ENCODE measurements around the gene B3GALNT1.
A peak's percentile ranks its signal among the peaks of the same experiment; 100 is the strongest.

Gene B3GALNT1, protein sequence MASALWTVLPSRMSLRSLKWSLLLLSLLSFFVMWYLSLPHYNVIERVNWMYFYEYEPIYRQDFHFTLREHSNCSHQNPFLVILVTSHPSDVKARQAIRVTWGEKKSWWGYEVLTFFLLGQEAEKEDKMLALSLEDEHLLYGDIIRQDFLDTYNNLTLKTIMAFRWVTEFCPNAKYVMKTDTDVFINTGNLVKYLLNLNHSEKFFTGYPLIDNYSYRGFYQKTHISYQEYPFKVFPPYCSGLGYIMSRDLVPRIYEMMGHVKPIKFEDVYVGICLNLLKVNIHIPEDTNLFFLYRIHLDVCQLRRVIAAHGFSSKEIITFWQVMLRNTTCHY

DNA sequence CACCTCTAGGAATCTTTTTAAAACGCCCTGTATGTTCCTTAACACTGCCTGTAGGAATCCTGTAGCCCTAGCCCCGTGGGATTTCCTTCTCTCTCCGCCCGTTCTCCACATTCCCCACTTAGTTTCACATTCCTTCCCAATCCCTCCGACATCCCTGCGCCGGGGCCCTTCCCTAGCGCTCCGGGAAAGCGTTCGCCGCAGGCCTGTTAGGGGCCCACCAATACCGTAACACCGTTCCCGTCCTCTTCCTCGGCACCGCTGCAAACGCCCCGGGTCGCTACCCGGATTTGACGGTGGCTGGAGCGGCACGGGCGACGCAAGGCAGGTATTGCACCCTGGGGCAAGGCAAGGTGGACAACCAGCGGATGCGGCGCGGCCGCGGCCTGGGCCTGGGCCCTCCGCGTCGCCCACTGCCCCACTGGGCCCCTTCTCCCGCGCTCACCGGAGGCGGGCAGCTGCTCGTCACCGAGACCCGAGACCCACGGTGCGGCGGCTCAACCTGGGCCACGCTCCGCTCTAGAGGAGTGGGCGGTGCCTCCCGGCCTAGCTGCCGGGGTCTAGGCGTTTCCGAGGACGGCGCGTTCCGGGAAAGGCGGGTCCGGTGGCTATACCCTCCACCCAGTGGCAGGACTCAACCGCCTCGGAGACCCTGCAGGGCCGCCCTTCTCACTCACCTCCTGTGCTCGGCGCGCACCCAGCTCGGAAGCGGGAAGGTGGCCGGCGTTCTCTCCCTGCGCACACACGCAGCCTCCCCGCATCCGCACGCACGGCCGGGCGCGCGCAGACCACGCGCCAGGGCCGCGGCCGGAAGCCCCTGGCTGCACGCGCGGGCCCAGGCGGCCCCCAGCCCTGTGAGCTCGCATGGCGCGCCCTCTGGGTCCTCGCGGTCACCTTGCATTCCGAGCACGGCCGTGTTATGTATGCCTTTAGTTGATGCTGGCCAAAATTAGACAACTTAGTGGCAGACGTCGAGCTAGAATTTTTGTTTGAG is at the start of gene B3GALNT1:
B3GALNT1 (minus strand) TSS at position 789 of the 991 bp plus-strand sequence. CDS start 18,595 bp downstream, outside the sequence.
- DNase-seq (ENCODE audit: low read depth in 2 of 2) = peak in 1 of 2 donors; percentile 15

- DNase-seq (ENCODE audit: low read depth in 2 of 2) = no peak
Observed at GRCh38 chr3:161153480-161153879, 48.3 kb upstream of the B3GALNT1 start.

DNA sequence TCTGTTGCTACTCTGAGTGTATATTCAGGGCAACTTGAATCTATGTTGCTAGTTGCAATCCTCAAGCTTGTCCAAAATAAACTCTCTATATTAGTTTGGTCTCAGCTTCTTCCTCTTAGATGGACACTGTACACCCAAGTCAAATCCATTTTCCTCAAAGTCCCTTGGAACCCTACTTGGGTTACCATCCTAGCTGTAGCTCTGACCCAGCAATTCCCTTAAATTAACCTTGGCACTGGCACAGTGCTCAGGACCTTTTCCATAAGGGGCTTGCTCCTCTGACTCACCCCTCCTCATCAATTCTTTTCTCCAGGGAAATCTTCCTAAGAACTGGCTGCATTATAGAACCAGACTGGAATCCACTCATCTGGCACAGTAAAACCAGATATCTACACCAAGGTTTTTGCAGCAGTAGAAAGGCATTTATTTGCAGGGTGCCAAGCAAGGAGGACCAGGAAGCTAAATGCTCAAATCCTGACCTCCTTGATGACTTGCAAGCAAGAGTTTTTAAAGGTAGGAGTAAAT is 44.9 kb upstream of the B3GALNT1 start:
- DNase-seq (ENCODE audit: low read depth in 2 of 2) = no peak

DNA sequence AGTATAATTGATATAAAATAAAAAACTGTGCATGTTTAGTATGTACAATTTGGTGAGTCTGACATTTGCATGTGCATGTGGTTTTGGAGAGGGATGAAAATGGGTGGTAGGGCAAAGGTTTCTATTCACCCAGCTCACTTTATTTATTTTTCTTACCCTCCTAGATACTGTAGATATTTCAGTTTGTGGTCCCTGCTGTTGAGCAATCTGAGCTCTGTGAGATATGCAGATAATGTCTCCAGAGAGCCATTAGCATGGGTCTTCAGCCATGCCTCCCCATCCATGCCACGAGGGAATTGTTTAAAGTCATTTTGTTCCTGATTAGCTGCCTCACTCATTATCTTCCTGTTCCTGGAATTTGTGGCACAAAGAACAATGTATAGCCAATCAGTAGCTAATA is 44.4 kb upstream of the B3GALNT1 start:
- DNase-seq (ENCODE audit: low read depth in 2 of 2) = no peak

DNA sequence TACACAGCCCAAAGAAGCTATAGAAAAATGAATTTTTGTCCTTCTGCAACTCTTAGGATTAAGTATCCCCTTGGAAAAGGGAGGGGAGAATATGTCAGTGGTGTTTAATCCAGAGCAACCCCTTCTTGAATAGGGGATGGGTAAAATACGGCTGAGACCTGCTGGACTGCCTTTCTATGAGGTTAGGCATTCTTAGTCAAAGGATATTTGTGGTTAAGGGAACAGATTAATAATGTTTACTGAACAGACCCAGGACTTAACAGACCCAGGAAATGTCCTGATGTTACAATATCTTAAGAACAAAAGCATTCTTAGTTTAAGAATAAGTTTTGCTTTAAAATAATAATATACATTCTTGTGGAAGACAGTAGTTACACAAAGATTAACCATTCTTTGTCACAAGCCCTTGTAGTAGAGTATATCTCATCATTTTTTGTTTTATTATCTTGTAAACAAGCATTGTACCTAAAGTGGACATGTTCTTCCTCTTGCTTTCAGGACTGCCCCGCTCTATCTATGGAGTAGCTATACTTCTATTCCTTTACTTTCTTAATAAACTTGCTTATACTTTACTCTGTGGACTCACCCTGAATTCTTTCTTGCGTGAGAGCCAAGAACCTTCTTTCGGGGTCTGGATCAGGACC is 43.8 kb upstream of the B3GALNT1 start:
- DNase-seq (ENCODE audit: low read depth in 2 of 2) = no peak

DNA sequence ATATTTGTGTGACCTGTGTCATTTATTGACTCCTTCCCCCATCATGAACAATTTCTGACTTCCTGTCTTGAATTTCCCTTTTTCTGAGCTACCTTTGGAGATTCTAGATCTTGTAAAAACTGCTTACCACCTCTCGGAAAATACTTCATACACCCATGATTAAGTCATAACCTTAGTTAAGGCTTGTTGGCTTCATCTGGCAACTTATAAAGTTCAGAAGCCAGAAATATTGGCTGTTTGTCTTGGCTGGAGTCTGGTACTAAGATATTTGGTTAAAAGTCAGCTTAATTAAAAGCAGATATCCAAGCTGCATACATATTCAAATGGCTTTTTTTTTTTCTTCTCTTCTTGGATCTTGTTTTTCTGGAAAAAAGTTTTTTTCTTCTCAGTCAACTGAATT is 37.3 kb upstream of the B3GALNT1 start:
- no peak for DNase-seq (ENCODE audit: low read depth in 2 of 2)

DNA sequence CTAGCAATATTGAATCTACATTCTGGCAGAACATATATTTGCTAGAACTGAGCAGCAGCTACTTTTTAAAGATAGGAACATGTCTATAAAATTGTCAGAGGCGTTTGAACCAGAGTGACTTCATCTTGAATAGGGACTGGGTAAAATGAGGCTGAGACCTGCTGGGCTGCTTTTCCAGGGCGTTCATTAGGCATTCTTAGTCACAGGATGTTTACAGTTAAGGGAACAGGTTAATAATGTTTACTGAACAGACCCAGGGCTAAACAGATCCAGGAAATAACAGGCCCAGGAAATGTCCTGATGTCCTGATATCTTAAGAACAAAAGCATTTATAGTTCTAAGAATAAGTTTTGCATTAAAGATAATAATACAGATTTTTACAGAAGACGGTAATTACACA is 34.5 kb upstream of the B3GALNT1 start:
- DNase-seq (ENCODE audit: low read depth in 2 of 2) = no peak

GRCh38 chr3:161137260-161137659 is 32.1 kb upstream of the B3GALNT1 start:
- DNase-seq (ENCODE audit: low read depth in 2 of 2) = no peak

- DNase-seq (ENCODE audit: low read depth in 2 of 2) = no peak
Observed at GRCh38 chr3:161132391-161132790, 27.2 kb upstream of the B3GALNT1 start.

- no peak for DNase-seq (ENCODE audit: low read depth in 2 of 2)
Observed at GRCh38 chr3:161126495-161126894, 21.3 kb upstream of the B3GALNT1 start.

GRCh38 chr3:161117646-161118045 is 12.5 kb upstream of the B3GALNT1 start:
- DNase-seq (ENCODE audit: low read depth in 2 of 2) = no peak

DNA sequence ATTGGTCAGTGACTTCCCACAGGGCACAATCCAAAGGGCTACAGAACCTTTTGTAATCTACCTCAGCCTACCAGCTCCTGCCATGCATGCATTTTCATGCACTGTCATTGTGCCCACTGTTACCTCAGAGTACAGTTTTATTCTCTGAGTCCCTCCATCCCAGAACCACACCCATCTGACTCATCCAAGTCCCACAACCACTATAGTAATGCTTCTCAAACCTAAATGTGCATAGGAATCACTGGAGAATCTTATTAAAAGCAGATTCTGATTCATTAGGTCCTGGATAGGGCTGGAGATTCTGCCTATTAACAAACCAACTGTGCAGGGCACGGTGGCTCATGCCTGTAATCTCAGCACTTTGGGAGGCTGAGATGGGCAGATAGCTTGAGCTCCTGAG is 3.7 kb upstream of the B3GALNT1 start:
- no peak for DNase-seq (ENCODE audit: low read depth in 2 of 2)

GRCh38 chr3:161107311-161107710 is 2.2 kb upstream of the B3GALNT1 start:
- no peak for DNase-seq (ENCODE audit: low read depth in 2 of 2)

DNA sequence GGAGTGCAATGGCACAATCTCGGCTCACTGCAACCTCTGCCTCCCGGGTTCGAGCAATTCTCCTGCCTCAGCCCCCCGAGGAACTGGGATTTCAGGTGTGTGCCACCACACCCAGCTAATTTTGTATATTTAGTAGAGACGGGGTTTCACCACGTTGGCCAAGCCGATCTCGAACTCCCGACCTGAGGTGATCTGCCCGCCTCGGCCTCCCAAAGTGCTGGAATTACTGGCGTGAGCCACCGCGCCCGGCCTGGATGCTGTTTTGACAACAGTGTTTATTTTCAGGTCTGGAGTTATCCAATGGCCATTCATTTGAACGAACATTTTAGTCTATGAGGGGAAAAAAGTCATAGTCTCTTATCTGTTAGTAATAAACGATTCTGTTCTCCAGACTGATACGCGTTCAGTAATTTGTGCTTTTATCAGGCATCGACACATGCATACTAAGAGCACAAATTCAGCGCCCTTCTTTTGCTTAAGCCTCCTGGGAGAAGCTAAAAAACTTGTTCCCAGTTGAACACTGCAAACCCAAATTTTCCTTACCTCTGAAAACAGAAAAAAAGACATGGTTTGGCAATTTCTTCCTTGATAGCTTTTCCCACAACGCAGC is 1.3 kb downstream of the B3GALNT1 start:
- DNase-seq (ENCODE audit: low read depth in 2 of 2) = no peak

DNA sequence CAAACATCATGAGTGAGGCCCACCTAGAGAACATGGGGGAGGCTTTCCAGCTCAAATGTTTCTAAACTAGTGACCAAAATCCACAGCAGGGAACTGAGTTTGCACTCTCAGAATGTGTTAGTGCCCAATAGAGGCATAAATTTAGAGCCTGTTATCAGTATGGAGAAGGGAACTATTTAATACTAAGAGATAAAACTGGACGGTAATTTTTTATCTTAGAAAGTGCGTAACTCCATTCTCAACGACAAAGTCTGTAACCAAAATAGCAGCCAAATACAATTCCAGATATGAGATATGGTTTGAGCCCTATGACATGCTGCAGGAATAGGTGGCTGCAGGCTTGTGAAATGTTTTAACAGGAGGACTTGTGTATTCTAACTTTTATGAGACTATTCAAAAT is 3.5 kb downstream of the B3GALNT1 start:
- no peak for DNase-seq (ENCODE audit: low read depth in 2 of 2)

DNA sequence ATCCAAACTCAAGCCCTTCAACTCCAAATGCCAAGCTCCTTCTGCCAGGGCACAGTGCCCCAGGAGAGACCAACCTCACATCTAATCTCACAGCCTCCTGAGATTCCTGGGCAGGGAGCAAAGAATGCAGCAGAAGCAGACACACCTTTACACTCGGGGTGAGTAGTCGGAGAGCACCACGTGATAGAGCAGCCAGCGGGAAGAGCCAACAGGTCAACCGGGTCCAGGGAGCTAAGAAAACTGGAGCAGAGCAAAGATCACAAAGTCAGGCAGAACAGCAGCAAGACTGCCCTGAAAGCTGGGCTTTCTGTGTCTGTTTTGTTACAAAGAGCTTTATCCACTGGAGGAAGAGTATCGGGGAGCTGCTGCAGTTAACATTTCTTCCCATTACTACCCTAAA is 4.2 kb downstream of the B3GALNT1 start:
- no peak for DNase-seq (ENCODE audit: low read depth in 2 of 2)

DNA sequence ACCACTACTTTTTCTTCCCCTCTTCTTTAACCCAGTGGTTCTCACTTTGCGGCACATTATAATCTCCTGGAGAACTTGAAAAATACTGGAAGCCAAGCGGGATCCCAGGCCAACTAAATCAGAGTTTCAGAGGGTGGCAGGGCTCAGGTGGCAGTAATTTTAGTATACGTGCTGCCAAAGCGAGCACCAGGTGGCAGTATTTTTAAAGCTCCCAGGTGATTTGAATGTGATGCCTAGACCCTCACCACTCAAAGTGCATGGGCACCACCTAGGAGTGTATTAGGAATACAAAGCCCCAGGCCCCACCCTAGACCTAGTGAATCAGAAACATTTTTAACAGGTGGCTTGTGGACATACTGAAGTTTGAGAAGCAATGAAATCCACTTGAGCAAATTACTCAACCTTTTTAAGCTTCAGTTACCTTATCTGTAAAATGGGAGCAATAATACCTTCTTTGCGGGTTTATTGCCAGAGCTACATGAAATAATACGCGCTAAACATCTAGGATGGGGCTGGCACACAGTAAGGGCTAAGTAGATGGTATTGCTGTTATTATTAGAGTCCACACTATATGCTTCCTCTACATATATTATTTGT is 8.3 kb downstream of the B3GALNT1 start:
- no peak for DNase-seq (ENCODE audit: low read depth in 2 of 2)

- no peak for DNase-seq (ENCODE audit: low read depth in 2 of 2)
Observed at GRCh38 chr3:161093895-161094294, 11.3 kb downstream of the B3GALNT1 start.

GRCh38 chr3:161084277-161084676 is 20.9 kb downstream of the B3GALNT1 start:
- no peak for DNase-seq (ENCODE audit: low read depth in 2 of 2)

- DNase-seq (ENCODE audit: low read depth in 2 of 2) = no peak
Observed at GRCh38 chr3:161083131-161083530, 22.0 kb downstream of the B3GALNT1 start.

DNA sequence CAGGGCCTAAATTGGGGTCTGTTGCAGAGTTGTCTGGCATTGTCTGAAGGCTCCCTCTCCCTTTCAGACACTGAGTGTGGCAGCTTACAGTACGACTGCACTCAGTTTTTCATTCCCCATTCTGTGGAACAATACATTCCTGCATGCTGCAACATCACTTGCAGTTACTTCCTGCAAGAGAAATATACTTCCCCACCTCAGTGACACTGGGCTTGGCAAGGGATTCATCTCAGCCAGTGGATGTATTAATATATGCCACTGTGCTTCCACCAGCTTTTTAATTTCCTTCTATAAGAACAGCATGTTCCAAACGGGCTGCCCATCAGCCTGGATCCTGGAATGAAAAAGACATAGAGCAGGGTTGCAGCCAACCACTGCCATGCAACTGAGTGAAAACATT is 23.1 kb downstream of the B3GALNT1 start:
- DNase-seq (ENCODE audit: low read depth in 2 of 2) = no peak

All from stimulated activated CD4-positive, alpha-beta T cell treated with anti-CD3 and anti-CD28 coated beads, Interleukin-1b, Interleukin-23, amount 100 ng/mL, for 4 hours (primary cell).